ENCODE data around the gene AKR1D1.

- TF ChIP-seq CTCF (conservative IDR thresholded peaks at IDR 0.05) (no peak), EZH2 (IDR thresholded peaks at IDR 0.05; ENCODE audit: low read depth) (no peak)
Observed at GRCh38 chr7:138064856-138065357, 11.4 kb upstream of the AKR1D1 start.

Measured in PC-9 (cell line).